GM18502 (cell line): Measurements from ENCODE around the gene FAM81A.
"Not testable (repeated sequence)": the region's sequence is repeated elsewhere in the genome, so short reads cannot be mapped to it uniquely, and the experiment has no call there.

ENCODE experiments used
- ATAC-seq: cut with Tn5 transposase; IDR thresholded peaks from one replicate; pipeline ENCODE4 v1.9.1; 2021; ENCODE audit warnings: mild to moderate bottlenecking; ENCODE audit not compliant: unreplicated experiment, poor library complexity

FAM81A gene

GRCh38 chr15:59437817-59438624 lies at the start of gene FAM81A:
TSS of gene FAM81A (plus strand) at chr15:59438186. CDS start at chr15:59458627, 20,441 bp downstream.
- ATAC-seq = peak; percentile 74

GRCh38 chr15:59388670-59389069 lies 49.3 kb upstream of the FAM81A start:
- no peak for ATAC-seq

GRCh38 chr15:59392299-59392698 lies 45.7 kb upstream of the FAM81A start:
- ATAC-seq = no peak

GRCh38 chr15:59394166-59394661 lies 43.8 kb upstream of the FAM81A start:
- ATAC-seq = no peak

GRCh38 chr15:59396211-59396610 lies 41.8 kb upstream of the FAM81A start:
- ATAC-seq = no peak

- no peak for ATAC-seq
Observed at GRCh38 chr15:59396679-59397078, 41.3 kb upstream of the FAM81A start.

GRCh38 chr15:59398220-59398619 lies 39.8 kb upstream of the FAM81A start:
- no peak for ATAC-seq

- ATAC-seq = peak; percentile 87
Observed at GRCh38 chr15:59399465-59400102, 38.4 kb upstream of the FAM81A start.

- ATAC-seq = peak; percentile 29
Observed at GRCh38 chr15:59400103-59400813, 37.7 kb upstream of the FAM81A start.

GRCh38 chr15:59401051-59401823 lies 36.7 kb upstream of the FAM81A start:
- not testable (repeated sequence) for ATAC-seq

- no peak for ATAC-seq
Observed at GRCh38 chr15:59401824-59402569, 36.0 kb upstream of the FAM81A start.

- ATAC-seq = no peak
Observed at GRCh38 chr15:59405079-59405478, 32.9 kb upstream of the FAM81A start.

GRCh38 chr15:59406446-59406845 lies 31.5 kb upstream of the FAM81A start:
- ATAC-seq = peak; percentile 47

GRCh38 chr15:59407946-59408345 lies 30.0 kb upstream of the FAM81A start:
- no peak for ATAC-seq

- no peak for ATAC-seq
Observed at GRCh38 chr15:59410391-59410896, 27.5 kb upstream of the FAM81A start.

GRCh38 chr15:59413577-59413976 lies 24.4 kb upstream of the FAM81A start:
- ATAC-seq = no peak

- ATAC-seq = no peak
Observed at GRCh38 chr15:59416816-59417215, 21.2 kb upstream of the FAM81A start.

- no peak for ATAC-seq
Observed at GRCh38 chr15:59419170-59419569, 18.8 kb upstream of the FAM81A start.

GRCh38 chr15:59420108-59420507 lies 17.9 kb upstream of the FAM81A start:
- no peak for ATAC-seq
